ENCODE results near the gene LMAN1L.

Gene LMAN1L

DNA sequence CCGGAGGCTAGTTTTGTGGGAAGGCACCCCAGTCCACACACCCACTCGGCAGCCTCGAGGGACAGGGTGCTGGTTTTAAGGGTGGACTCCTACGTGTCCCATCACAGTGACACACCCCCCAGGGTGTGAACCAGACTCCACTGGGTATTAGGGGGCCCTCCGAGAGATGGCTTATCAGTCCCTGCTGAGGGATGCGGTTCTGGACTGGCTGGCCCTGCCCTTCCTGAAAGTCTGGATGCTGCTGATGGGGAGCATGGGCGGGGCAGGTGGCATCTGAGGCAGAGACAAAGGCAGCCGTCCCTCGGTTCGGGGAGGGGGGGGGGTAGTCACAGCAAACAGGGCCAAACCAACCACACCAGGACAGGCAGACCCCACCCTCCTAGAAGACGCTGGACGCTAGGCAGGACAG is 31.3 kb downstream of the LMAN1L start:
- TF ChIP-seq, protein P1, sequence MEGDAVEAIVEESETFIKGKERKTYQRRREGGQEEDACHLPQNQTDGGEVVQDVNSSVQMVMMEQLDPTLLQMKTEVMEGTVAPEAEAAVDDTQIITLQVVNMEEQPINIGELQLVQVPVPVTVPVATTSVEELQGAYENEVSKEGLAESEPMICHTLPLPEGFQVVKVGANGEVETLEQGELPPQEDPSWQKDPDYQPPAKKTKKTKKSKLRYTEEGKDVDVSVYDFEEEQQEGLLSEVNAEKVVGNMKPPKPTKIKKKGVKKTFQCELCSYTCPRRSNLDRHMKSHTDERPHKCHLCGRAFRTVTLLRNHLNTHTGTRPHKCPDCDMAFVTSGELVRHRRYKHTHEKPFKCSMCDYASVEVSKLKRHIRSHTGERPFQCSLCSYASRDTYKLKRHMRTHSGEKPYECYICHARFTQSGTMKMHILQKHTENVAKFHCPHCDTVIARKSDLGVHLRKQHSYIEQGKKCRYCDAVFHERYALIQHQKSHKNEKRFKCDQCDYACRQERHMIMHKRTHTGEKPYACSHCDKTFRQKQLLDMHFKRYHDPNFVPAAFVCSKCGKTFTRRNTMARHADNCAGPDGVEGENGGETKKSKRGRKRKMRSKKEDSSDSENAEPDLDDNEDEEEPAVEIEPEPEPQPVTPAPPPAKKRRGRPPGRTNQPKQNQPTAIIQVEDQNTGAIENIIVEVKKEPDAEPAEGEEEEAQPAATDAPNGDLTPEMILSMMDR (IDR thresholded peaks at IDR 0.05; ENCODE audit: borderline replicate concordance, control extremely low read depth, extremely low read depth, insufficient read depth, missing control alignments): no peak
- in situ Hi-C loops (cut with MboI; ENCODE audit: low sequenced_read_pairs, unreplicated experiment): no loop called here
- DNase-seq (ENCODE audit: low spot score): no peak

DNA sequence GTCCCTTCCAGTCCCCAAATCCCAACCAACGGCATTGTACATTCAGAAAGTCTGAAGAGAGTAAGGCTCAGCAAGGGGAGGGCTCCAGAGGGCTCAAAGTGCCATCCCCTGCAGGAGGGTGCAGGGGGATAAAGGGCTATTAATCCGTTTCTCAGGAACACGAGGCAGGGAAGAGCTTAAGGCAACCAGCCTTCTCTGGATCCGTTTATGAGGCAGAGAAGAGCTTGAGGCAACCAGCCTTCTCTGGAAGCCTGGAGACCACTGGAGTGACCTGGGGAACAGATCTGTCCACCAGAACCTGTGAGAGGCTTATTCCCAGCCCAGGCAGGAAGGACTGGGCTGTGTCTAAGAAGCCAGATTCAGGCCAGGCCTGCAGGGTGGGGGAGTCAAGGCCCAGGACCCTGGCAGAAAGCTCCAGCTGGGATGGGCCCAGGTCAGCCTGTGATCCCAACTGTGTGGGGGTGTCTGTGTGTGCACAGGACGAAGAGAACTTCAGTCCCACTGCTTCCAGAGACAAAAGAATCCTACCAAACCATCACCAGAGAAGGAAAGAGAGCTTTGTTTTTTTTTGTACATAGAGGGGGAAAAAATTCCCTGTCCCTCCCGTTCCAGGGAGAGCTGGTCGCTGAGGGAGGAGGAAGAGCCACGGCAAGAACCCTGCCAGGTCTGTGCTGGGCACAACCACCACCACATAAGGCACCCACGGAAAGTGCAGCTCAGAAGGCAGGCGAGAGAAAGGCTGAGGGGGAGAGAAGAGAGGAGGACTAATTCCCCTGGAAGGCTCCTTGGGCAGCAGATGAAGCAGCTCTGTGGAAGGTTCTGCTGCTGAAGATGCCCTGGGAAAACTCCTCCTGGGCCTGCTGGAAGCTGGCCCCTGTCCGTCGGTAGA is 31.9 kb downstream of the LMAN1L start:
- no peak for DNase-seq (ENCODE audit: low spot score)
- in situ Hi-C loops (cut with MboI; ENCODE audit: low sequenced_read_pairs, unreplicated experiment): no loop called here

DNA sequence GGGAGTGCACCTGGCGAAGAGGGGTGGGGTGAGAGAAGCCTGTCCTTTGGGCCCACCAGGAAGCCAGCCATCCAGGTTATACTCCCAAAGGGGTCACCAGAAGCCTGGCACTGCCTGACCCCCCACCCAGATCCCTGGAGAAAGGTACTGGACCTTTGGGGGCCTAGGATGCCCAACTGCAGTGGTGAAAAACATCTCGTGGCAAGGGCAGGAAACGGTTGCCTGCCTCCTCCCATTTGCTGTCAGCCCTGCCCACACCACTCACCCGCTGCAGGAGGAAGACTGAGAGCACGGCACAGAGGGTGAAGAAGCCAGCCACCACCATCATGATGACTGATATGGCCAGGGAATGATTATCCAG is 32.6 kb downstream of the LMAN1L start:
- in situ Hi-C loops (cut with MboI; ENCODE audit: low sequenced_read_pairs, unreplicated experiment): no loop called here
- TF ChIP-seq, protein P1 (IDR thresholded peaks at IDR 0.05; ENCODE audit: borderline replicate concordance, control extremely low read depth, extremely low read depth, insufficient read depth, missing control alignments): no peak
- DNase-seq (ENCODE audit: low spot score): no peak

More for the DNA sequence above, 31.9 kb downstream of the LMAN1L start:
- TF ChIP-seq, protein P1 (IDR thresholded peaks at IDR 0.05; ENCODE audit: borderline replicate concordance, control extremely low read depth, extremely low read depth, insufficient read depth, missing control alignments): no peak

DNA sequence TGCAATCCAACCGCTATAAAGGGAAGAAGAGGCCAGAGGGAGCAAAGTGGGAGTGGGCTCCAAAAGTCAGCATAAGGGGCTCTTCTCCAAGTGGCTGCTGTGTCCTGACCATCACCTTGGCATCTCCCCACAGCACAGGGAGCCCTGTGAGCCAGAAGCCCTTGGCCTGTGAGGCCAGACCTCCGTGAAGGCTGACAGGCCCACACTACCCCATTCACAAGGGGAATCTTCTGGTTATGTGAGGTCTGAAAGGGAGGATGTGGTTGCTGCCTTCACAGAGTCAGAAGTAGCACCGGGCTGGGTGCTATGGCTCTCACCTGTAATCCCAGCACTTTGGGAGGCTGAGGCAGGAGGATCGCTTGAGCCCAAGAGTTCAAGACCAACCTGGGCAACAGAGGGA is 32.9 kb downstream of the LMAN1L start:
- no peak for DNase-seq (ENCODE audit: low spot score)
- in situ Hi-C loops (cut with MboI; ENCODE audit: low sequenced_read_pairs, unreplicated experiment): no loop called here
- TF ChIP-seq, protein P1 (IDR thresholded peaks at IDR 0.05; ENCODE audit: borderline replicate concordance, control extremely low read depth, extremely low read depth, insufficient read depth, missing control alignments): no peak

DNA sequence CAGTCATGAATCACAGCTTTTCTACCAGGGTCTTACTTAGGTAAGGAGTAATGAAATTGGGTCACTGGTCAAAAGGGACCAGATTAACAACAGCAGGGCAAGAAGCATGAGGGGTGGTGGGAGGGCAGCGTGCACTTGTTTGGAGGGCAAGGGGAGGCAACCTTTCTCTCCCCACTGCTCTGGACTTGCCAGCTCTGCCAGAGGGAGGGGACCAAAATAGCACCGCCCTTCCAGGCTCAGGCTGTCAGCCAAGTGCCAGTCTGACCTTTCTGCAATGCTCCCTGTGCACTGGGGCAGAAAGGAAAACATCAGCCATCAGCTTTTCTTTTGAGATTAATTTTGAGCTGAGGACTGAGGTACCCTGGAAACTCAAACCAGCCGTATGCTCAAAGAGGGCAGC is 34.8 kb downstream of the LMAN1L start:
- TF ChIP-seq, protein P1 (IDR thresholded peaks at IDR 0.05; ENCODE audit: borderline replicate concordance, control extremely low read depth, extremely low read depth, insufficient read depth, missing control alignments): no peak
- in situ Hi-C loops (cut with MboI; ENCODE audit: low sequenced_read_pairs, unreplicated experiment): no loop called here
- DNase-seq (ENCODE audit: low spot score): no peak

DNA sequence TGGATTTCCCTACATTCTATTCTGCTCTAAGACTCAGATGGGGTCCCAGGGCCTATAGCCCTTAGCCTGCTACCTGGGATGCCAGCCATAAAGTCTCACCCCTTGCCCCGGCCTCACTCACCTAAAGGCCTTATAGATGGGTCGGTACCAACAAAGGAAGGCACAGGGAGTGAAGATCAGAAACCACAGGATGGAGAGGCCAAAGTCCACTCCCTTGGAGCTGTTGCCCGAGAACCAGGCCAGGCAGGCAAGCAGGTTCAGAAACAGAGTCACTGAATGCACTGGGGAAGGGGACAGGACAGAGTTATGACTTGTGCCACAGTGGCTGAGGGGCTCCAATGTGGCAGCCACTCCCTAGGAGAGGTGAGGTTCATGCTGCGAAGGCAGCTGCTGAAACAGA is 37.8 kb downstream of the LMAN1L start:
- no peak for DNase-seq (ENCODE audit: low spot score)
- in situ Hi-C loops (cut with MboI; ENCODE audit: low sequenced_read_pairs, unreplicated experiment): no loop called here
- TF ChIP-seq, protein P1 (IDR thresholded peaks at IDR 0.05; ENCODE audit: borderline replicate concordance, control extremely low read depth, extremely low read depth, insufficient read depth, missing control alignments): no peak

Data from GM13976 (cell line).